K562 (cell line): Measurements from ENCODE around the gene FOXE1. TPM values are rescaled to one million over a fixed set of nuclear protein-coding genes. Genes with fewer than 3 reads are reported as not detected.

Experiments
- ARID1B ChIP-seq: fragments of 450-650 bp; IDR thresholded peaks from 2 replicates; pipeline ENCODE4 v1.6.1; 2016; ENCODE audit warnings: antibody characterized with exemption, mild to moderate bottlenecking, inconsistent platforms
- CREM ChIP-seq: IDR thresholded peaks from 2 replicates; pipeline ENCODE4 v1.6.1; 2014; ENCODE audit warnings: antibody characterized with exemption, low read depth
- ETV1 ChIP-seq: fragments of 450-650 bp; conservative IDR thresholded peaks from 2 replicates; pipeline ENCODE4 v1.6.1; 2016; ENCODE audit warnings: missing genetic modification characterization, control low read depth, low read depth, missing compliant biosample characterization
- EZH2 ChIP-seq: IDR thresholded peaks from 2 replicates; pipeline ENCODE4 v1.6.1; 2012; ENCODE audit warnings: low read depth, mild to moderate bottlenecking, inconsistent platforms, low read length, borderline replicate concordance
- ILK ChIP-seq: fragments of 450-650 bp; IDR thresholded peaks from 2 replicates; pipeline ENCODE4 v1.6.1; 2016; ENCODE audit warnings: missing genetic modification characterization, low read depth, mild to moderate bottlenecking, missing compliant biosample characterization, moderate library complexity, borderline replicate concordance
- JUND ChIP-seq, 2 experiments: IDR thresholded peaks; 2 replicates in 1 of 2; 3 replicates in 1 of 2; pipeline ENCODE4 v1.6.1; 2011; ENCODE audit warnings: borderline replicate concordance in 2 of 2, low read depth in 2 of 2, low read length in 2 of 2, improper control_type of control experiment in 1 of 2, missing biosample characterization in 1 of 2, missing genetic modification characterization in 1 of 2, missing genetic modification reagents in 1 of 2
- NR2C2 ChIP-seq, 2 experiments: fragments of 200-800 bp in 1 of 2; sonication (Bioruptor generic) in 1 of 2; sonication (generic) in 1 of 2; formaldehyde crosslinking in 1 of 2; IDR thresholded peaks; 2 replicates each; pipeline versions ENCODE4 v1.6.1 to v1.8.0; 2016 to 2022; ENCODE audit warnings: mild to moderate bottlenecking in 1 of 2, missing compliant biosample characterization in 1 of 2, missing genetic modification characterization in 1 of 2, missing genetic modification reagents in 1 of 2
- POLR2B ChIP-seq: fragments of 450-650 bp; IDR thresholded peaks from 2 replicates; pipeline ENCODE4 v1.6.1; 2018; ENCODE audit warnings: low read depth; ENCODE audit not compliant: partially characterized antibody
- SMARCA4 ChIP-seq: fragments of 450-650 bp; IDR thresholded peaks from 2 replicates; pipeline ENCODE4 v1.6.1; 2016
- SPI1 ChIP-seq: IDR thresholded peaks from 2 replicates; pipeline ENCODE4 v1.6.1; 2011; ENCODE audit warnings: low read depth, low read length, control low read depth, borderline replicate concordance
- XRCC5 ChIP-seq: fragments of 200-400 bp; formaldehyde crosslinking; IDR thresholded peaks from 2 replicates; pipeline ENCODE4 v1.6.1; 2017; ENCODE audit warnings: low read depth, mild to moderate bottlenecking, low read length
- ZBED1 ChIP-seq: IDR thresholded peaks from 2 replicates; pipeline ENCODE4 v1.6.1; 2014
- ZBTB26 ChIP-seq: fragments of 450-650 bp; formaldehyde crosslinking; IDR thresholded peaks from 2 replicates; pipeline ENCODE4 v1.4.0; 2022; ENCODE audit warnings: missing genetic modification characterization
- ZNF280A ChIP-seq: fragments of 450-650 bp; IDR thresholded peaks from 2 replicates; pipeline ENCODE4 v1.6.1; 2018; ENCODE audit warnings: mild to moderate bottlenecking, low read depth; ENCODE audit not compliant: partially characterized antibody
- ZNF778 ChIP-seq: fragments of 450-650 bp; formaldehyde crosslinking; IDR thresholded peaks from 2 replicates; pipeline ENCODE4 v1.4.0; 2020; ENCODE audit warnings: mild to moderate bottlenecking, moderate library complexity
- polyA plus RNA-seq, 8 experiments: library from polyadenylated mRNA; depleted of rRNA in 4 of 8; stranded (reverse) in 5 of 8; unstranded in 3 of 8; fragments of >200 nt; fragmentation: Nextera tagmentation in 2 of 8; fragmentation: Illumina TruSeq in 1 of 8; extraction: Ambion mirVana in 2 of 8; extraction: Trizol in 1 of 8; gene quantifications; 2 replicates each; pipeline versions ENCODE4 v1.2.1 to v1.2.3, GENCODE V29; 2011 to 2014; ENCODE audit warnings: inconsistent platforms in 1 of 8, missing spikeins in 1 of 8
- total RNA-seq, 7 experiments: library from RNA; depleted of rRNA in 6 of 7; stranded (reverse); fragments of >200 nt in 6 of 7; fragmentation: Illumina TruSeq in 2 of 7; extraction: Trizol in 2 of 7; gene quantifications; 2 replicates each; pipeline versions ENCODE4 v1.2.1 to v1.2.3, GENCODE V29; 2011 to 2021; ENCODE audit warnings: low replicate concordance in 1 of 7
- TF ChIP-seq, protein P1 (sequence below): fragments of 200-400 bp; formaldehyde crosslinking; IDR thresholded peaks from 2 replicates; pipeline ENCODE4 v1.6.1; 2017; ENCODE audit warnings: mild to moderate bottlenecking, low read depth, low read length, moderate library complexity

The FOXE1 gene
- total and polyA plus RNA-seq, 9 of the 15 experiments (the other 6 are each of a cell fraction or from before 2014, with no cell fraction given): not detected

DNA sequence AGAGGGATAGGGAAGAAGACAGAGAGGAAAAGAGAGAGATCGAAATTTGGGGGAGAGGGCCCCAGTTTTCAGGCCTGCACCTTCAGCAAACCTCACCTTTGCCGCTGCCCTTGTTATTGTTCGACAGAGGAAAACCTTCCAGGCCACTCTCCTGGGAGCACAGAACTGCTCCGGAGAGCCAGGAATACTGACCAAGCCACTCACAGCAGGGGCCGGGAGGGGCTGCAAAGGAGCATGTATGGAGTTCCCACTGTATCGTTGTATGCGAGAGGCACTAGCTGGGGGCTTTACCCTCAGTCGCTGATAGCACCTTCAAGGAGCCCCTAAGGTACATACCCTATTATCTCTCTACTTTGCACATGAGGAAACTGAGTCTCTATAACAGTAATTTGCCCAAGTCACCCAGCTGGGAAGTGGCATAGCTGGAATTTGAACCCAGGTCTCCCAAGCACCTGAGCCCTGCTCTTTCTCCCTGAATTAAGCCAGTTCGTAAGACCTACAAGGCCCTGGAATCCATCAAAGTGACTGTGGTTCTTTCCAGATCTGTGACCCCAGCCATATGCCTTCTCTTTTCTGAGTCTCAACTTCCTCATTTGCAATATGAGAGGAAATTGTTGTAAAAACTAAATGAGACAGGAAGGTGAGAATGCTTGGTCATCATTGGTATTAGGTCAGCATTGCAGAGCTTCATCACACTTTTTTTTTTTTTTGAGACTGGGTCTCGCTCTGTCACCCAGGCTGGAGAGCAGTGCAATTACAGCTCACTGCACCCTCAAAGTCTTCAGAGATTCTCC, 21.0 kb upstream of the FOXE1 start (continued):
- TF ChIP-seq XRCC5: no peak
- TF ChIP-seq ETV1 (tag): no peak
- peak; percentile 68; the same call in 1 of the 2 replicates for TF ChIP-seq CREM
- no peak for TF ChIP-seq EZH2
- TF ChIP-seq ZNF778 (CRISPR knock-in tag): no peak
- peak; percentile 92 for TF ChIP-seq JUND (IDR thresholded peaks at IDR 0.05; ENCODE audit: borderline replicate concordance, low read depth, low read length)
- TF ChIP-seq JUND (tag; IDR thresholded peaks at IDR 0.05; ENCODE audit: borderline replicate concordance, low read depth, low read length): peak; percentile 93; the same call in 2 of the 3 replicates
- TF ChIP-seq ZNF280A: no peak
- peak; percentile 85 for TF ChIP-seq SMARCA4
- TF ChIP-seq POLR2B: no peak
- TF ChIP-seq ILK (tag): no peak
- TF ChIP-seq ZBED1: no peak
- peak; percentile 75; the same call in 1 of the 2 replicates for TF ChIP-seq SPI1
- peak; percentile 41; the same call in 1 of the 2 replicates for TF ChIP-seq ARID1B
- TF ChIP-seq NR2C2 (CRISPR knock-in tag; IDR thresholded peaks at IDR 0.05): no peak
- peak; percentile 73 for TF ChIP-seq NR2C2 (tag; IDR thresholded peaks at IDR 0.05)
- TF ChIP-seq, protein P1, sequence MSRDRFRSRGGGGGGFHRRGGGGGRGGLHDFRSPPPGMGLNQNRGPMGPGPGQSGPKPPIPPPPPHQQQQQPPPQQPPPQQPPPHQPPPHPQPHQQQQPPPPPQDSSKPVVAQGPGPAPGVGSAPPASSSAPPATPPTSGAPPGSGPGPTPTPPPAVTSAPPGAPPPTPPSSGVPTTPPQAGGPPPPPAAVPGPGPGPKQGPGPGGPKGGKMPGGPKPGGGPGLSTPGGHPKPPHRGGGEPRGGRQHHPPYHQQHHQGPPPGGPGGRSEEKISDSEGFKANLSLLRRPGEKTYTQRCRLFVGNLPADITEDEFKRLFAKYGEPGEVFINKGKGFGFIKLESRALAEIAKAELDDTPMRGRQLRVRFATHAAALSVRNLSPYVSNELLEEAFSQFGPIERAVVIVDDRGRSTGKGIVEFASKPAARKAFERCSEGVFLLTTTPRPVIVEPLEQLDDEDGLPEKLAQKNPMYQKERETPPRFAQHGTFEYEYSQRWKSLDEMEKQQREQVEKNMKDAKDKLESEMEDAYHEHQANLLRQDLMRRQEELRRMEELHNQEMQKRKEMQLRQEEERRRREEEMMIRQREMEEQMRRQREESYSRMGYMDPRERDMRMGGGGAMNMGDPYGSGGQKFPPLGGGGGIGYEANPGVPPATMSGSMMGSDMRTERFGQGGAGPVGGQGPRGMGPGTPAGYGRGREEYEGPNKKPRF: no peak
- TF ChIP-seq ZBTB26 (CRISPR knock-in tag): no peak
